Measurements from ENCODE around the gene PRRX2. TPM values are rescaled to one million over a fixed set of nuclear protein-coding genes. Genes with fewer than 3 reads are reported as not detected.

Gene PRRX2
- total and polyA plus RNA-seq, 9 of the 15 experiments (the other 6 are each of a cell fraction or from before 2014, with no cell fraction given): 0.21 TPM; not detected in 8

- TF ChIP-seq, protein P1, sequence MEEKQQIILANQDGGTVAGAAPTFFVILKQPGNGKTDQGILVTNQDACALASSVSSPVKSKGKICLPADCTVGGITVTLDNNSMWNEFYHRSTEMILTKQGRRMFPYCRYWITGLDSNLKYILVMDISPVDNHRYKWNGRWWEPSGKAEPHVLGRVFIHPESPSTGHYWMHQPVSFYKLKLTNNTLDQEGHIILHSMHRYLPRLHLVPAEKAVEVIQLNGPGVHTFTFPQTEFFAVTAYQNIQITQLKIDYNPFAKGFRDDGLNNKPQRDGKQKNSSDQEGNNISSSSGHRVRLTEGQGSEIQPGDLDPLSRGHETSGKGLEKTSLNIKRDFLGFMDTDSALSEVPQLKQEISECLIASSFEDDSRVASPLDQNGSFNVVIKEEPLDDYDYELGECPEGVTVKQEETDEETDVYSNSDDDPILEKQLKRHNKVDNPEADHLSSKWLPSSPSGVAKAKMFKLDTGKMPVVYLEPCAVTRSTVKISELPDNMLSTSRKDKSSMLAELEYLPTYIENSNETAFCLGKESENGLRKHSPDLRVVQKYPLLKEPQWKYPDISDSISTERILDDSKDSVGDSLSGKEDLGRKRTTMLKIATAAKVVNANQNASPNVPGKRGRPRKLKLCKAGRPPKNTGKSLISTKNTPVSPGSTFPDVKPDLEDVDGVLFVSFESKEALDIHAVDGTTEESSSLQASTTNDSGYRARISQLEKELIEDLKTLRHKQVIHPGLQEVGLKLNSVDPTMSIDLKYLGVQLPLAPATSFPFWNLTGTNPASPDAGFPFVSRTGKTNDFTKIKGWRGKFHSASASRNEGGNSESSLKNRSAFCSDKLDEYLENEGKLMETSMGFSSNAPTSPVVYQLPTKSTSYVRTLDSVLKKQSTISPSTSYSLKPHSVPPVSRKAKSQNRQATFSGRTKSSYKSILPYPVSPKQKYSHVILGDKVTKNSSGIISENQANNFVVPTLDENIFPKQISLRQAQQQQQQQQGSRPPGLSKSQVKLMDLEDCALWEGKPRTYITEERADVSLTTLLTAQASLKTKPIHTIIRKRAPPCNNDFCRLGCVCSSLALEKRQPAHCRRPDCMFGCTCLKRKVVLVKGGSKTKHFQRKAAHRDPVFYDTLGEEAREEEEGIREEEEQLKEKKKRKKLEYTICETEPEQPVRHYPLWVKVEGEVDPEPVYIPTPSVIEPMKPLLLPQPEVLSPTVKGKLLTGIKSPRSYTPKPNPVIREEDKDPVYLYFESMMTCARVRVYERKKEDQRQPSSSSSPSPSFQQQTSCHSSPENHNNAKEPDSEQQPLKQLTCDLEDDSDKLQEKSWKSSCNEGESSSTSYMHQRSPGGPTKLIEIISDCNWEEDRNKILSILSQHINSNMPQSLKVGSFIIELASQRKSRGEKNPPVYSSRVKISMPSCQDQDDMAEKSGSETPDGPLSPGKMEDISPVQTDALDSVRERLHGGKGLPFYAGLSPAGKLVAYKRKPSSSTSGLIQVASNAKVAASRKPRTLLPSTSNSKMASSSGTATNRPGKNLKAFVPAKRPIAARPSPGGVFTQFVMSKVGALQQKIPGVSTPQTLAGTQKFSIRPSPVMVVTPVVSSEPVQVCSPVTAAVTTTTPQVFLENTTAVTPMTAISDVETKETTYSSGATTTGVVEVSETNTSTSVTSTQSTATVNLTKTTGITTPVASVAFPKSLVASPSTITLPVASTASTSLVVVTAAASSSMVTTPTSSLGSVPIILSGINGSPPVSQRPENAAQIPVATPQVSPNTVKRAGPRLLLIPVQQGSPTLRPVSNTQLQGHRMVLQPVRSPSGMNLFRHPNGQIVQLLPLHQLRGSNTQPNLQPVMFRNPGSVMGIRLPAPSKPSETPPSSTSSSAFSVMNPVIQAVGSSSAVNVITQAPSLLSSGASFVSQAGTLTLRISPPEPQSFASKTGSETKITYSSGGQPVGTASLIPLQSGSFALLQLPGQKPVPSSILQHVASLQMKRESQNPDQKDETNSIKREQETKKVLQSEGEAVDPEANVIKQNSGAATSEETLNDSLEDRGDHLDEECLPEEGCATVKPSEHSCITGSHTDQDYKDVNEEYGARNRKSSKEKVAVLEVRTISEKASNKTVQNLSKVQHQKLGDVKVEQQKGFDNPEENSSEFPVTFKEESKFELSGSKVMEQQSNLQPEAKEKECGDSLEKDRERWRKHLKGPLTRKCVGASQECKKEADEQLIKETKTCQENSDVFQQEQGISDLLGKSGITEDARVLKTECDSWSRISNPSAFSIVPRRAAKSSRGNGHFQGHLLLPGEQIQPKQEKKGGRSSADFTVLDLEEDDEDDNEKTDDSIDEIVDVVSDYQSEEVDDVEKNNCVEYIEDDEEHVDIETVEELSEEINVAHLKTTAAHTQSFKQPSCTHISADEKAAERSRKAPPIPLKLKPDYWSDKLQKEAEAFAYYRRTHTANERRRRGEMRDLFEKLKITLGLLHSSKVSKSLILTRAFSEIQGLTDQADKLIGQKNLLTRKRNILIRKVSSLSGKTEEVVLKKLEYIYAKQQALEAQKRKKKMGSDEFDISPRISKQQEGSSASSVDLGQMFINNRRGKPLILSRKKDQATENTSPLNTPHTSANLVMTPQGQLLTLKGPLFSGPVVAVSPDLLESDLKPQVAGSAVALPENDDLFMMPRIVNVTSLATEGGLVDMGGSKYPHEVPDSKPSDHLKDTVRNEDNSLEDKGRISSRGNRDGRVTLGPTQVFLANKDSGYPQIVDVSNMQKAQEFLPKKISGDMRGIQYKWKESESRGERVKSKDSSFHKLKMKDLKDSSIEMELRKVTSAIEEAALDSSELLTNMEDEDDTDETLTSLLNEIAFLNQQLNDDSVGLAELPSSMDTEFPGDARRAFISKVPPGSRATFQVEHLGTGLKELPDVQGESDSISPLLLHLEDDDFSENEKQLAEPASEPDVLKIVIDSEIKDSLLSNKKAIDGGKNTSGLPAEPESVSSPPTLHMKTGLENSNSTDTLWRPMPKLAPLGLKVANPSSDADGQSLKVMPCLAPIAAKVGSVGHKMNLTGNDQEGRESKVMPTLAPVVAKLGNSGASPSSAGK (IDR thresholded peaks at IDR 0.05): no peak
- peak; percentile 66 for TF ChIP-seq ZNF134 (CRISPR knock-in tag; conservative IDR thresholded peaks at IDR 0.05)
- TF ChIP-seq ZFX (CRISPR knock-in tag; IDR thresholded peaks at IDR 0.05): no peak
- peak; percentile 70 to 76 for TF ChIP-seq NRF1 (conservative IDR thresholded peaks at IDR 0.05 in 1 of 2, IDR thresholded peaks at IDR 0.05 in 1 of 2)
- TF ChIP-seq CBFA2T2 (conservative IDR thresholded peaks at IDR 0.05): no peak
- no peak for TF ChIP-seq MCM7 (IDR thresholded peaks at IDR 0.05)
- no peak for TF ChIP-seq LCOR (CRISPR knock-in tag; IDR thresholded peaks at IDR 0.05)
- no peak for TF ChIP-seq TAF9B (IDR thresholded peaks at IDR 0.05; ENCODE audit: partially characterized antibody)
- TF ChIP-seq L3MBTL2 (IDR thresholded peaks at IDR 0.05): peak; percentile 33; the same call in 1 of the 2 replicates
- TF ChIP-seq CREB1 (IDR thresholded peaks at IDR 0.05): no peak
- no peak for TF ChIP-seq CREB1 (CRISPR knock-in tag; IDR thresholded peaks at IDR 0.05)
- TF ChIP-seq HIVEP1 (CRISPR knock-in tag; IDR thresholded peaks at IDR 0.05): no peak
- TF ChIP-seq GABPB1 (CRISPR knock-in tag; IDR thresholded peaks at IDR 0.05): no peak
- no peak for TF ChIP-seq NFIC (IDR thresholded peaks at IDR 0.05)
- TF ChIP-seq SAFB (IDR thresholded peaks at IDR 0.05; ENCODE audit: borderline replicate concordance, low read depth, low read length): no peak; the same call in 1 of the 2 replicates
- TF ChIP-seq ZNF12 (CRISPR knock-in tag; IDR thresholded peaks at IDR 0.05): no peak
- no peak for TF ChIP-seq HOXB6 (CRISPR knock-in tag; IDR thresholded peaks at IDR 0.05; ENCODE audit: borderline replicate concordance)
- no peak for TF ChIP-seq NR3C1 (CRISPR knock-in tag; IDR thresholded peaks at IDR 0.05)
- TF ChIP-seq JUN (IDR thresholded peaks at IDR 0.05; ENCODE audit: borderline replicate concordance, low read depth, low read length): no peak
- TF ChIP-seq JUN (CRISPR knock-in tag; IDR thresholded peaks at IDR 0.05; ENCODE audit: borderline replicate concordance): no peak
These were observed 87.7 kb downstream of the PRRX2 start, which contains the start of gene PTGES (continued) for GRCh38 chr9:129752900-129753729.

All from K562 (cell line).